Type B pancreatic cell (in vitro differentiated cells): ENCODE results near the gene LDHD. TPM values are rescaled to one million over a fixed set of nuclear protein-coding genes. Genes with fewer than 3 reads are reported as not detected.

Source experiments
- DNase-seq: peaks from one replicate; pipeline ENCODE4 v3.0.0; 2021; ENCODE audit warnings: mixed read lengths; ENCODE audit not compliant: unreplicated experiment; ENCODE audit errors: extremely low spot score
- H3K27ac Mint-ChIP-seq: 2 replicates; pipeline ENCODE4 v1.8.0; 2021; ENCODE audit warnings: mild to moderate bottlenecking, mixed read lengths
- H3K27me3 Mint-ChIP-seq: 2 replicates; pipeline ENCODE4 v1.8.0; 2021; ENCODE audit warnings: mixed read lengths
- H3K36me3 Mint-ChIP-seq: 2 replicates; pipeline ENCODE4 v1.8.0; 2021; ENCODE audit warnings: mixed read lengths
- H3K4me1 Mint-ChIP-seq: one replicate; pipeline ENCODE4 v1.8.0; 2021; ENCODE audit warnings: mixed read lengths; ENCODE audit not compliant: unreplicated experiment
- H3K4me3 Mint-ChIP-seq: 2 replicates; pipeline ENCODE4 v1.8.0; 2021; ENCODE audit warnings: mild to moderate bottlenecking, mixed read lengths
- H3K9me3 Mint-ChIP-seq: 2 replicates; pipeline ENCODE4 v1.8.0; 2021; ENCODE audit warnings: mixed read lengths
- CTCF ChIP-seq: fragments of 200-600 bp; sonication (generic); conservative IDR thresholded peaks from 2 replicates; pipeline ENCODE4 v1.5.0; 2021; ENCODE audit warnings: antibody characterized with exemption, mild to moderate bottlenecking
- total RNA-seq: library from RNA; stranded (reverse); gene quantifications from 2 replicates; pipeline ENCODE4 v1.2.1, GENCODE V29; 2021; ENCODE audit warnings: low replicate concordance

The LDHD gene
- total RNA-seq, 1 donor from 2014 or later, result 1.8 TPM

- H3K4me3 Mint-ChIP-seq, result no peak overlapping the region
- TF ChIP-seq CTCF, result no peak
- peaks cover 51% of the 10 kb centered on the region for H3K4me1 Mint-ChIP-seq
- no peaks in the 10 kb centered on the region for H3K27me3 Mint-ChIP-seq
- DNase-seq, result no peak
- H3K27ac Mint-ChIP-seq, result no peak overlapping the region
- peaks cover 7% of the 10 kb centered on the region for H3K36me3 Mint-ChIP-seq
- H3K9me3 Mint-ChIP-seq, result no peaks in the 10 kb centered on the region
Observed at GRCh38 chr16:75066861-75067447, 49.6 kb downstream of the LDHD start.

GRCh38 chr16:75065521-75066149 lies 50.9 kb downstream of the LDHD start:
- DNase-seq, result no peak
- Mint-ChIP-seq H3K4me3 (peak overlapping the region; percentile 72), H3K27ac (peak overlapping the region; percentile 91), H3K27me3 (no peaks in the 10 kb centered on the region), H3K9me3 (no peaks in the 10 kb centered on the region), H3K4me1 (peaks cover 57% of the 10 kb centered on the region), H3K36me3 (peaks cover 5% of the 10 kb centered on the region)
- TF ChIP-seq CTCF, result no peak

- Mint-ChIP-seq H3K9me3 (no peaks in the 10 kb centered on the region), H3K27me3 (no peaks in the 10 kb centered on the region), H3K36me3 (peaks cover 3% of the 10 kb centered on the region), H3K27ac (peak overlapping the region; percentile 91), H3K4me1 (peaks cover 52% of the 10 kb centered on the region), H3K4me3 (peak overlapping the region; percentile 23)
- DNase-seq, result no peak
- no peak for TF ChIP-seq CTCF
Observed at GRCh38 chr16:75065149-75065505, 51.5 kb downstream of the LDHD start.

GRCh38 chr16:75064403-75065148 lies 52.0 kb downstream of the LDHD start:
- H3K9me3 Mint-ChIP-seq, result no peaks in the 10 kb centered on the region
- TF ChIP-seq CTCF, result no peak
- H3K27me3 Mint-ChIP-seq, result no peaks in the 10 kb centered on the region
- H3K4me3 Mint-ChIP-seq, result peak overlapping the region; percentile 23
- peaks cover 49% of the 10 kb centered on the region for H3K4me1 Mint-ChIP-seq
- H3K36me3 Mint-ChIP-seq, result peaks cover under 1% of the 10 kb centered on the region
- peak overlapping the region; percentile 91 for H3K27ac Mint-ChIP-seq
- DNase-seq, result no peak

- Mint-ChIP-seq H3K4me3 (peak overlapping the region; percentile 43), H3K4me1 (peaks cover 51% of the 10 kb centered on the region), H3K36me3 (peaks cover 3% of the 10 kb centered on the region), H3K9me3 (no peaks in the 10 kb centered on the region), H3K27ac (peak overlapping the region; percentile 96), H3K27me3 (no peaks in the 10 kb centered on the region)
- TF ChIP-seq CTCF, result no peak
- DNase-seq, result no peak
Observed at GRCh38 chr16:75063549-75064088, 53.0 kb downstream of the LDHD start.
